ENCODE measurements around the gene NGB. TPM values are rescaled to one million over a fixed set of nuclear protein-coding genes. Genes with fewer than 3 reads are reported as not detected.

Gene NGB
- total and polyA plus RNA-seq, 2 of the 8 experiments (the other 6 are each of a cell fraction or from before 2014, with no cell fraction given) = 0.30 to 0.60 TPM

DNA sequence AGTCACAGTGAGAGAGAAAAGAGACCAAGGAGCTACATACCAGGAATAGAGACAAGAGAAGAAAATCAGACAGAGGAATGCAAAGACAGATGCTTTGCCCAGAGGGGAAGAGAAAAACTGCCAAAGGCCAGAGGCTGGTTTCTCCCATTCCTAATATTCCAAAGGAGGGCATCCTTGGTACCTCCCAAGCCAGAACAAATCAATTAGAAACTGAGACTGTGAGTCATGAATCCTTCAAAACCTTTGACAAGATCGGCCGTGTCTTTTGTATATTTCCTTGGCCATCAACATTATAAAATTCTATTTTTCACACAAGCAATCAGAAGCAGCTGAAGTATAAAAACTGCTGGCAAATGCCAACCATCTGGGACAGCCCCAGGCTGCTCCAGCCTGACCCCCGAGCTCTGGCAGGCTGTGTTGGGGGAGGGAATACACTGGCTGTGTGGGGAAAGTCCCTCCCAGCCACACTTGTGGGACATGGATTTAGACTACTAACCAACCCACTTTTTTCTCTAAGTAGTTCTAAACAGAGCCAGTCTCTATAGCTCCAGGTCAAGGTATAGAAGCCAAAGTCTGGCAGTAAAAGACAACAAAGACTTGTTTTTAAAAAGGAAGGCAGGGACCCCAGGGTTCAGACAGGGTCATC lies 36.0 kb upstream of the NGB start:
- Histone ChIP-seq H3K23ac (ENCODE audit: insufficient read length) (no peak overlapping the region), H3K4me2 (ENCODE audit: insufficient read depth in 1 of 2, low read depth in 2 of 2, low read length in 2 of 2) (no peak overlapping the region), H3K4ac (replicated peaks; ENCODE audit: insufficient read length, low read depth, low read length) (no peak overlapping the region), H2AFZ (ENCODE audit: low read length) (no peak overlapping the region), H3K4me1 (replicated peaks in 1 of 4; ENCODE audit: control insufficient read depth in 3 of 4, insufficient read depth in 4 of 4, low read length in 3 of 4) (peaks cover 0 to 3% (median 1%) of the 10 kb centered on the region in 4 experiments; a peak in 2 of 7 replicates), H3K79me2 (ENCODE audit: control insufficient read depth in 1 of 2, insufficient read depth in 2 of 2, low read length in 2 of 2) (0 out of 4 replicates have a peak, but pooled peaks cover 0 to 6% of the 10 kb centered on the region in 2 experiments), H3K4me3 (ENCODE audit: extremely low read depth in 1 of 4, insufficient read depth in 2 of 4, low read depth in 3 of 4, low read length in 4 of 4) (no peak overlapping the region), H3K56ac (replicated peaks; ENCODE audit: insufficient read length, low read depth, low read length) (no peak overlapping the region), H4K5ac (ENCODE audit: insufficient read length, low read depth, low read length) (no peak overlapping the region), H4K8ac (ENCODE audit: extremely low read depth, insufficient read depth, low read length) (no peak overlapping the region), H2BK120ac (replicated peaks; ENCODE audit: low read depth, low read length) (no peak overlapping the region), H2AK5ac (ENCODE audit: low read depth, low read length) (no peak overlapping the region), H4K91ac (replicated peaks; ENCODE audit: insufficient read length, low read length) (no peak overlapping the region), H3K27me3 (replicated peaks in 1 of 4; ENCODE audit: control insufficient read depth in 3 of 4, extremely low read depth in 1 of 4, insufficient read depth in 3 of 4, low read length in 3 of 4) (no peaks in the 10 kb centered on the region), H2BK12ac (ENCODE audit: low read depth, low read length) (no peak overlapping the region), H3K27ac (ENCODE audit: low read depth, low read length) (no peak overlapping the region), H3K36me3 (ENCODE audit: control insufficient read depth in 2 of 4, insufficient read depth in 4 of 4, low read length in 3 of 4) (peaks cover 0 to 5% (median 0%) of the 10 kb centered on the region in 4 experiments; a peak in 3 of 8 replicates), H4K20me1 (replicated peaks in 1 of 2; ENCODE audit: control insufficient read depth in 1 of 2, insufficient read depth in 2 of 2, low read length in 2 of 2) (no peaks in the 10 kb centered on the region), H3K14ac (ENCODE audit: insufficient read length) (no peak overlapping the region), H3K9ac (replicated peaks in 1 of 4; ENCODE audit: extremely low read depth in 1 of 4, low read depth in 3 of 4, low read length in 3 of 4) (no peak overlapping the region), H2BK15ac (ENCODE audit: low read length) (no peak overlapping the region), H3K79me1 (ENCODE audit: low read depth, low read length) (no peaks in the 10 kb centered on the region; the same call in 1 of the 2 replicates), H2BK5ac (ENCODE audit: low read depth, low read length) (no peak overlapping the region), H3K9me3 (ENCODE audit: insufficient read depth in 2 of 2, low read depth in 1 of 2, low read length in 1 of 2) (no peaks in the 10 kb centered on the region), H3K23me2 (ENCODE audit: low read depth, low read length) (no peaks in the 10 kb centered on the region), H3K18ac (ENCODE audit: extremely low read depth, low read length) (no peak overlapping the region), H2BK20ac (ENCODE audit: low read length) (no peak overlapping the region)
- whole genome bisulfite sequencing, 2 experiments (ENCODE audit: extremely low coverage in 1 of 2, insufficient coverage in 1 of 2, insufficient read length in 1 of 2, insufficient replicate concordance in 2 of 2, low coverage in 1 of 2, low lambda C conversion rate in 2 of 2, missing lambda C conversion rate in 1 of 2) = 76% methylated on average over 3 of the region's 3 CpGs; no CpG with 5 or more reads in 1 of the 2 experiments
- DNase-seq (ENCODE audit: low read depth in 1 of 2, low spot score in 2 of 2) (no peak), FAIRE-seq (no peak)
- POLR2A ChIA-PET (ENCODE audit: partially characterized antibody) = interaction anchor here (0.7 to 1.5 kb wide), 3 partner anchors 9 to 14 kb away, joined by 3 to 5 read pairs (median 4); partner anchors contain the start of genes GSTZ1 and POMT2
- CTCF ChIA-PET (ENCODE audit: partially characterized antibody) = interaction anchor here (1.1 to 22.3 kb wide), 9 partner anchors 6 to 155 kb away, joined by 3 to 353 read pairs (median 4); no protein-coding TSS in a partner anchor
- TF ChIP-seq POLR2A (IDR thresholded peaks at IDR 0.05; ENCODE audit: control extremely low read depth in 1 of 2, low read depth in 2 of 2, low read length in 2 of 2) (no peak), SIRT6 (IDR thresholded peaks at IDR 0.05; ENCODE audit: low read length) (no peak), FOSL1 (IDR thresholded peaks at IDR 0.05; ENCODE audit: insufficient read depth, low read depth, low read length) (no peak), SP4 (IDR thresholded peaks at IDR 0.05; ENCODE audit: low read length) (no peak), HDAC2 (IDR thresholded peaks at IDR 0.05; ENCODE audit: borderline replicate concordance in 1 of 2, low read depth in 2 of 2, low read length in 2 of 2) (no peak), RFX5 (IDR thresholded peaks at IDR 0.05; ENCODE audit: borderline replicate concordance, low read depth, low read length) (no peak), CBX8 (IDR thresholded peaks at IDR 0.05; ENCODE audit: borderline replicate concordance, low read depth, low read length) (no peak), EZH2 (IDR thresholded peaks at IDR 0.05; ENCODE audit: low read depth, low read length, severe bottlenecking) (no peak), CTBP2 (IDR thresholded peaks at IDR 0.05; ENCODE audit: borderline replicate concordance, insufficient read depth, insufficient read length, low read length) (no peak)
- TF ChIP-seq, protein P1, sequence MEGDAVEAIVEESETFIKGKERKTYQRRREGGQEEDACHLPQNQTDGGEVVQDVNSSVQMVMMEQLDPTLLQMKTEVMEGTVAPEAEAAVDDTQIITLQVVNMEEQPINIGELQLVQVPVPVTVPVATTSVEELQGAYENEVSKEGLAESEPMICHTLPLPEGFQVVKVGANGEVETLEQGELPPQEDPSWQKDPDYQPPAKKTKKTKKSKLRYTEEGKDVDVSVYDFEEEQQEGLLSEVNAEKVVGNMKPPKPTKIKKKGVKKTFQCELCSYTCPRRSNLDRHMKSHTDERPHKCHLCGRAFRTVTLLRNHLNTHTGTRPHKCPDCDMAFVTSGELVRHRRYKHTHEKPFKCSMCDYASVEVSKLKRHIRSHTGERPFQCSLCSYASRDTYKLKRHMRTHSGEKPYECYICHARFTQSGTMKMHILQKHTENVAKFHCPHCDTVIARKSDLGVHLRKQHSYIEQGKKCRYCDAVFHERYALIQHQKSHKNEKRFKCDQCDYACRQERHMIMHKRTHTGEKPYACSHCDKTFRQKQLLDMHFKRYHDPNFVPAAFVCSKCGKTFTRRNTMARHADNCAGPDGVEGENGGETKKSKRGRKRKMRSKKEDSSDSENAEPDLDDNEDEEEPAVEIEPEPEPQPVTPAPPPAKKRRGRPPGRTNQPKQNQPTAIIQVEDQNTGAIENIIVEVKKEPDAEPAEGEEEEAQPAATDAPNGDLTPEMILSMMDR (IDR thresholded peaks at IDR 0.05; ENCODE audit: control extremely low read depth in 1 of 3, insufficient read depth in 1 of 3, low read depth in 1 of 3, low read length in 3 of 3) = no peak

Measured in H1 (cell line).